ENCODE data around the gene HDAC7.
A peak's percentile ranks its signal among the peaks of the same experiment; 100 is the strongest.

HDAC7 gene

DNA sequence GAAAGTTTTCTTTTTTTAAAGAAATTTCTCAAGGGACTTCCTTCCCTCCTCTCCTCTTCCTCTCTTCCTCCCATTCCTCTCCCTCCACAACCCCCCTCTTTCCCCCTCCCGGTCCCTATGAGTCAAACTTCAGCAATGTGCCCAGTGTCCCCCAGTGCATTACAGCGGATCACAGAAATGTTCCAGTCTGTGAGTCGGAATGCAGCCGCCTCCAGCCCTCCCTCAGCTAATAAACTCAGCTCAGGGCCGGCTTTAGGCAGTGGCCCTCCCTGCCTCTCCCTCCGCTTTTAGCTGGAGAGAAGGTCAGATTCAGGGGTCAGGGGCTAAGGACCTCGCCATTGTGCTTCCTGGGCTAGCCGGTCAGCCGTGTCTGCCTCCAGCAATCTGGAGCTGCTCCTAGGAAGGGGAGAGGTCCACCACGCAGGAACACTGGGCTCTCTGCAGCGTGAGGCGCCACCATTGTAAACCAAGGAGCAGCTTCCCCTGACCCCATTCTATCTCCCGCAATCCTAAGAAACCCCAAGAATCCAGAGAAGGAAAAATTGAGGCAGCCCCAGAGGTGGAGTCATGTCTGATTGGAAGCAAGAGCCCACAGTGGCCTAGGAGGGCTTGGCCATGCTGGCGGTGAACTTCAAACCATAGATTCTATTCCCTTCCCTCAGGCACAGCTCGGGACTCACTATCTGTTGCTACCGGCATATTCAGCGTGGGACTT, 1.1 kb upstream of the HDAC7 start:
- Histone ChIP-seq H3K4me3 (ENCODE audit: low read depth, low read length) (peak overlapping the region; percentile 63), H3K9me3 (ENCODE audit: severe bottlenecking) (no peaks in the 10 kb centered on the region), H3K27ac (peak overlapping the region; percentile 77; the same call in 1 of the 2 replicates), H3K27me3 (ENCODE audit: insufficient read depth, low read depth, severe bottlenecking) (no peaks in the 10 kb centered on the region), H3K36me3 (0 out of 2 replicates have a peak, but pooled peaks cover 4% of the 10 kb centered on the region)
- no peak for DNase-seq
- no peak for TF ChIP-seq CTCF (IDR thresholded peaks at IDR 0.05; ENCODE audit: low read depth, low read length)

DNA sequence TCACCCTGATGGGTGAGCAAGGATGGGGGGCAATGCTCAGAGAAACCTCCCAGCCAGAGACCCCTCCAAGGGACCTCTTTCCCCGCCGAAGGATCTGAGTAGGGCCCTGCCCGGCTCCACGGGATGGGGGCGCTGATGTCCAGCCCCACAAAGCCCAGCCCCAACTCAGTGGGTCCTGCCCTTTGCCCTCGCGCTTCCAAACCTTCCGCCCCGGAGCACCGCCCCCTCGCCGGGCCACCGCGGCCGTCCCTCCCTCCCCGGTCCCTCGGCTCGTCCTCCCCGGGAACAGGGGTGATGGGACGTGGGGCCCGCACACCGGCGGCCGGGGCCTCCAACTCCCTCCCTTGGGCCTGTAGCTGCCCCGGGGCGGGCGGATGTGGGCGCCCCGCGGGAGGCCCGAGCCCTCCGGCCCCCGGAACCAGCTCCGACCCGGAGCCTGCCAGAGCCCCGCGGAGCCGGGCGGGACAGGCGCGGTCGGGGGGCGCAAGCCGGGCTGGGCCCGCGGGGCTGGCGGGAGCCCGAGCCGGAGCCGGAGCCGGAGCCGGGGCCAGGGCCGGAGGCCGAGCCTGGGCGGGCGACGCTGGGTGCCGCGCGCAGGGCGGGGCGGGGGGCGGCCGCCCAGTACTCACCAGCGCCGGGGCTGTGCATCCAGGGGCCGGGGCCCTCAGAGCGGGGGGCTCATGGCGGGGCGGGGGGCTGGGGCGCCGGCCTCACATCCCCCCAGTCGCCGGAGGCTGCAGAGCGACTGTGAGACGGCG, 386 bp downstream of the HDAC7 start:
- DNase-seq, result peak; percentile 56
- peak overlapping the region; percentile 77 for H3K27ac ChIP-seq
- 0 out of 2 replicates have a peak, but pooled peaks cover 4% of the 10 kb centered on the region for H3K36me3 ChIP-seq
- H3K4me3 ChIP-seq (ENCODE audit: low read depth, low read length), result peak overlapping the region; percentile 63
- peak; percentile 61 for TF ChIP-seq CTCF (IDR thresholded peaks at IDR 0.05; ENCODE audit: low read depth, low read length)
- no peaks in the 10 kb centered on the region for H3K9me3 ChIP-seq (ENCODE audit: severe bottlenecking)
- H3K27me3 ChIP-seq (ENCODE audit: insufficient read depth, low read depth, severe bottlenecking), result no peaks in the 10 kb centered on the region

- no peaks in the 10 kb centered on the region for H3K27me3 ChIP-seq (ENCODE audit: insufficient read depth, low read depth, severe bottlenecking)
- no peak overlapping the region for H3K27ac ChIP-seq
- peak overlapping the region; percentile 63 for H3K4me3 ChIP-seq (ENCODE audit: low read depth, low read length)
- H3K9me3 ChIP-seq (ENCODE audit: severe bottlenecking), result no peaks in the 10 kb centered on the region
- TF ChIP-seq CTCF (IDR thresholded peaks at IDR 0.05; ENCODE audit: low read depth, low read length), result no peak
- DNase-seq, result no peak
- H3K36me3 ChIP-seq, result 0 out of 2 replicates have a peak, but pooled peaks cover 4% of the 10 kb centered on the region
Observed at GRCh38 chr12:47818467-47819137, 1.1 kb downstream of the HDAC7 start.

GRCh38 chr12:47818007-47818376, 1.7 kb downstream of the HDAC7 start:
- Histone ChIP-seq H3K27ac (no peak overlapping the region), H3K9me3 (ENCODE audit: severe bottlenecking) (no peaks in the 10 kb centered on the region), H3K36me3 (0 out of 2 replicates have a peak, but pooled peaks cover 4% of the 10 kb centered on the region), H3K27me3 (ENCODE audit: insufficient read depth, low read depth, severe bottlenecking) (no peaks in the 10 kb centered on the region), H3K4me3 (ENCODE audit: low read depth, low read length) (no peak overlapping the region)
- DNase-seq, result no peak
- no peak for TF ChIP-seq CTCF (IDR thresholded peaks at IDR 0.05; ENCODE audit: low read depth, low read length)

GRCh38 chr12:47817272-47818006, 2.3 kb downstream of the HDAC7 start:
- Histone ChIP-seq H3K27me3 (ENCODE audit: insufficient read depth, low read depth, severe bottlenecking) (no peaks in the 10 kb centered on the region), H3K36me3 (0 out of 2 replicates have a peak, but pooled peaks cover 4% of the 10 kb centered on the region), H3K27ac (no peak overlapping the region), H3K9me3 (ENCODE audit: severe bottlenecking) (no peaks in the 10 kb centered on the region), H3K4me3 (ENCODE audit: low read depth, low read length) (no peak overlapping the region)
- TF ChIP-seq CTCF (IDR thresholded peaks at IDR 0.05; ENCODE audit: low read depth, low read length), result no peak
- no peak for DNase-seq
